Glutamatergic neuron (in vitro differentiated cells): Measurements from ENCODE around the gene LIMCH1. TPM values are rescaled to one million over a fixed set of nuclear protein-coding genes. Genes with fewer than 3 reads are reported as not detected.

Experiments used
- DNase-seq: peaks from one replicate; pipeline ENCODE4 v3.0.0; 2022
- H3K27ac Mint-ChIP-seq: one replicate; pipeline ENCODE4 v1.8.0; 2020; ENCODE audit warnings: mild to moderate bottlenecking, mixed read lengths, inconsistent platforms; ENCODE audit not compliant: unreplicated experiment
- H3K27me3 Mint-ChIP-seq: one replicate; pipeline ENCODE4 v1.8.0; 2020; ENCODE audit warnings: mild to moderate bottlenecking, moderate library complexity, mixed read lengths, inconsistent platforms; ENCODE audit not compliant: unreplicated experiment
- H3K36me3 Mint-ChIP-seq: one replicate; pipeline ENCODE4 v1.8.0; 2020; ENCODE audit warnings: mild to moderate bottlenecking, mixed read lengths, inconsistent platforms; ENCODE audit not compliant: unreplicated experiment
- H3K4me1 Mint-ChIP-seq: one replicate; pipeline ENCODE4 v1.8.0; 2020; ENCODE audit warnings: mild to moderate bottlenecking, low read depth, mixed read lengths, inconsistent platforms; ENCODE audit not compliant: unreplicated experiment
- H3K4me3 Mint-ChIP-seq: one replicate; pipeline ENCODE4 v1.8.0; 2020; ENCODE audit warnings: mild to moderate bottlenecking, mixed read lengths, inconsistent platforms; ENCODE audit not compliant: unreplicated experiment
- H3K9me3 Mint-ChIP-seq: one replicate; pipeline ENCODE4 v1.8.0; 2020; ENCODE audit warnings: mild to moderate bottlenecking, moderate library complexity, mixed read lengths, inconsistent platforms; ENCODE audit not compliant: unreplicated experiment
- total RNA-seq: library from RNA; stranded (reverse); fragmentation: NEBNext Ultra II Directional; extraction: Animal tissue kit (Norgen Biotek cat#: 25700); gene quantifications from one replicate; pipeline ENCODE4 v1.2.1, GENCODE V29; 2021; ENCODE audit not compliant: unreplicated experiment
- TF ChIP-seq, protein P1 (sequence below): fragments of 200-600 bp; sonication (generic); IDR thresholded peaks from one replicate; pipeline ENCODE4 v1.5.0; 2021; ENCODE audit not compliant: partially characterized antibody, unreplicated experiment

Gene LIMCH1
- total RNA-seq, 1 donor from 2014 or later: 22.5 TPM

DNA sequence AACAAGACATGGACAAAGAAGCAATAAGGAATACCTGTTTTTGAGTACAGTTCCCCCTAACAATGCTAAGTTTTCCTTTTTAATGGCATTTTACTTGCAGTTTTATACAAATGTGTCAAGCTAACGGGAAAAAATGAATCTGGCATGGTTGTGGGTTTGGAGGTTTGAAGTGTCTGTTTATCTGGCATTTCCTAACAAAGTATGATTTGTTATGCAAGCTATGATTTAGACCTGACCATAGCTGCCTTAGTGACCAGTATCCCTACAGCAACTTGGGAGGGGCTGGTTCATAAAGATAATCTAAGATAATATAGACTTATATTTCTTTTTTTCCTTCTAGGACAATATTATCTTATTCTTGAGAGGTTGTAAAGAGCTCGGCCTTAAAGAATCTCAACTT lies 60.6 kb downstream of the LIMCH1 start:
- H3K4me1 Mint-ChIP-seq: peaks cover 2% of the 10 kb centered on the region
- no peak overlapping the region for H3K27ac Mint-ChIP-seq
- H3K27me3 Mint-ChIP-seq: no peaks in the 10 kb centered on the region
- H3K9me3 Mint-ChIP-seq: no peaks in the 10 kb centered on the region
- no peaks in the 10 kb centered on the region for H3K36me3 Mint-ChIP-seq
- DNase-seq: no peak
- H3K4me3 Mint-ChIP-seq: no peak overlapping the region
- TF ChIP-seq, protein P1, sequence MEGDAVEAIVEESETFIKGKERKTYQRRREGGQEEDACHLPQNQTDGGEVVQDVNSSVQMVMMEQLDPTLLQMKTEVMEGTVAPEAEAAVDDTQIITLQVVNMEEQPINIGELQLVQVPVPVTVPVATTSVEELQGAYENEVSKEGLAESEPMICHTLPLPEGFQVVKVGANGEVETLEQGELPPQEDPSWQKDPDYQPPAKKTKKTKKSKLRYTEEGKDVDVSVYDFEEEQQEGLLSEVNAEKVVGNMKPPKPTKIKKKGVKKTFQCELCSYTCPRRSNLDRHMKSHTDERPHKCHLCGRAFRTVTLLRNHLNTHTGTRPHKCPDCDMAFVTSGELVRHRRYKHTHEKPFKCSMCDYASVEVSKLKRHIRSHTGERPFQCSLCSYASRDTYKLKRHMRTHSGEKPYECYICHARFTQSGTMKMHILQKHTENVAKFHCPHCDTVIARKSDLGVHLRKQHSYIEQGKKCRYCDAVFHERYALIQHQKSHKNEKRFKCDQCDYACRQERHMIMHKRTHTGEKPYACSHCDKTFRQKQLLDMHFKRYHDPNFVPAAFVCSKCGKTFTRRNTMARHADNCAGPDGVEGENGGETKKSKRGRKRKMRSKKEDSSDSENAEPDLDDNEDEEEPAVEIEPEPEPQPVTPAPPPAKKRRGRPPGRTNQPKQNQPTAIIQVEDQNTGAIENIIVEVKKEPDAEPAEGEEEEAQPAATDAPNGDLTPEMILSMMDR: no peak

DNA sequence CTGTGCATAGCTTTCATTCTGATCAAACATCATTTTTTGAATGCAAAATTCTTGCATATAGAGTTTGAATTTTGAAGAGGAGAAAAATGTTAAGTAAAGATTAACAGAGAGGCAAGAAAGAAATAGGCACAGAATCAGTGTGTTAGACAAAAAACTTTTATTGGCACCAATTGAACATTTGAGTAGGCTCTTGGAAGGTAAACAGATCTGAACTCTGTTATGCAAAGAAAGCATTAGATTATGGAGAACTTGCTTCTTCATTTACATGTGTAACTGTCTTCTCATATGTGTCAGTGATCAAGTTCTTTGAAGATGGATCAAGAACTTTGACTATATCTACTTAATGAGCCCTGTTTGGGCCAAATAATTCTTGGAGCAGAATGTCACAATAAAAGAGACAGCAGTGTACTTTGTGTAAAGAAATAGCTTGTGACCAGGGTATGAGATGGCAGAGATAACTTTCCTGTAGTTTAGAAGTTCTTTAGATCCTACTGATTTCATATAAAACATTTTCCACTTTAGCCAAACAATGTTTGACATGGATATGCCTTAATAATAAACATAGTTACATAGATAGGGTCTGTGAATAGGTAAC lies 61.3 kb downstream of the LIMCH1 start:
- H3K4me1 Mint-ChIP-seq: peaks cover 2% of the 10 kb centered on the region
- no peaks in the 10 kb centered on the region for H3K36me3 Mint-ChIP-seq
- TF ChIP-seq, protein P1: no peak
- H3K4me3 Mint-ChIP-seq: no peak overlapping the region
- H3K9me3 Mint-ChIP-seq: no peaks in the 10 kb centered on the region
- H3K27me3 Mint-ChIP-seq: no peaks in the 10 kb centered on the region
- no peak for DNase-seq
- H3K27ac Mint-ChIP-seq: no peak overlapping the region

DNA sequence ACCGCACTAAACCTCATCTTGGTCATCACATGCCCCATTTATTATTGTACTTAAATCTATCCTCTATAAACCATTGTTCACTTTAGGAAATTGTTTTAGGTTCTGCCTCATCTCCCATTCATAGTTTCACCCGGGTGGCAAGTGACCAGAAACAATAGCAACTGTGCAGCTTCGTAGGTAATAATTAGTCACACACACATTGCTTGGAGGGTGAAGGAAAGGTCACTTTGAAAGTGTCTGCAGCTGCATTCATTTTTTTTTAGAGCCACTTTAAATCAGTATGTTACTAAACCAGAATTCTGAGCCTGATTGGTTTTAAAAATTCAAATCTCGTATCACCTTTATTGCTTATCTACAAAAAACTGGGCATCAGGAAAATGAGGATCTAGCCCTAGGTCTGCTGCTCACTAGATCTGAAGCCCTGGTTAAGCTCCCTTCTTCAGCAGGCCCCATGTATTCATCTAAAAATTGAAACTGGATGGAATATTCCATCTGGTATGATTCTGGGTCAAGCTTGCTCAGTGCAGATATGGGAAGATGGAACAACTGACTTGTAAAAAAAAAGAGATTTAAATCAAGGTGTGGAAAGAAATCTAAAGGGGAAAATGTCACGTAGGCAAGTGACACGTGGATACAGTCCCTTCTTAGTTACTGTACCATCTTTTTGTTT lies 62.4 kb downstream of the LIMCH1 start:
- Mint-ChIP-seq H3K27me3 (no peaks in the 10 kb centered on the region), H3K4me3 (no peak overlapping the region), H3K4me1 (peaks cover 2% of the 10 kb centered on the region), H3K9me3 (no peaks in the 10 kb centered on the region), H3K36me3 (no peaks in the 10 kb centered on the region), H3K27ac (no peak overlapping the region)
- no peak for DNase-seq
- TF ChIP-seq, protein P1: no peak

DNA sequence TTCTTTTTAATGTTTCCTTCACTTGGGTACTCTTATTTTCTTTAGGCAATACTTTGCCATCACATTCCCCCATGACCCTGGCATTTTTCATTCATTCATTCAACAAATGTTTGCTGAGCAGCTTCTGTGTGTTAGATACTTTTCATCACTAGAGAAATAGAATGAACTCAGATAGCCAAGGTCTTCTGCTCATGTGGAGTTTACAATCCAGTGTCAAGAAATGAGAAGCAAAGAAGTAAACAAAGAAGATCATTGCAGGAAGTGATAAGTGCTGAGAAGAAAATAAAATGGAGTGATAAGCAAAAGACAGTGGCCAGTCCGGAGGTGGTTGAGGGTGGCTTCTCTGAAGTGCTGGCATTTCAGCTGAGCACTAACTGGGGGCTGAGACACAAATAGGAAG lies 63.1 kb downstream of the LIMCH1 start:
- H3K27ac Mint-ChIP-seq: no peak overlapping the region
- TF ChIP-seq, protein P1: no peak

DNA sequence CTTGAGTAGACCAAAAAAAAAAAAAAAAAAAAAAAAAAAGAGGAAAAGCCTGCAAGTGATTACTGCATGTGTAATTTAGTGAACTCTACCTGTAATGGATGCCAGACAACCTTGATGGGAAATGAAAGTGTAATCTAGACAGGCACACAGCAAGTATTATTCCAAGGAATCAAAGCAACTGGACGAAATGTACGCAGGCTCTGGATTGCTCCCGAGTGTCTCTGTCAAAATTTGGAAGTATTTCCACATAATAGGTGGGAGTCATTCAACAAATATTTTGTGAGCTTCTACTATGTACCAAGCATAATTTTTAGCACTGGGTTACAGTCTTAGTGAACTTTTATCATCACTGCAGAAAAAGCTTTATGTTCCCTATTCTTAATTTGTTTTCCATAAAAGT lies 64.2 kb downstream of the LIMCH1 start:
- Mint-ChIP-seq H3K27me3 (no peaks in the 10 kb centered on the region), H3K4me3 (no peak overlapping the region), H3K4me1 (peaks cover 2% of the 10 kb centered on the region), H3K27ac (no peak overlapping the region), H3K36me3 (no peaks in the 10 kb centered on the region), H3K9me3 (no peaks in the 10 kb centered on the region)
- TF ChIP-seq, protein P1: no peak
- no peak for DNase-seq

More for the DNA sequence above, 63.1 kb downstream of the LIMCH1 start:
- no peaks in the 10 kb centered on the region for H3K9me3 Mint-ChIP-seq
- no peaks in the 10 kb centered on the region for H3K27me3 Mint-ChIP-seq
- no peak for DNase-seq
- no peaks in the 10 kb centered on the region for H3K36me3 Mint-ChIP-seq
- H3K4me1 Mint-ChIP-seq: peaks cover 2% of the 10 kb centered on the region
- no peak overlapping the region for H3K4me3 Mint-ChIP-seq
